DMS 273 (cell line): ENCODE data around the gene KANSL3.
"Not testable (repeated sequence)": the region's sequence is repeated elsewhere in the genome, so short reads cannot be mapped to it uniquely, and the experiment has no call there.

Experiments
- DNase-seq: peaks from one replicate; lab custom pipeline; 2025; ENCODE audit not compliant: unreplicated experiment; lab: John Stamatoyannopoulos, UW

The KANSL3 gene

DNA sequence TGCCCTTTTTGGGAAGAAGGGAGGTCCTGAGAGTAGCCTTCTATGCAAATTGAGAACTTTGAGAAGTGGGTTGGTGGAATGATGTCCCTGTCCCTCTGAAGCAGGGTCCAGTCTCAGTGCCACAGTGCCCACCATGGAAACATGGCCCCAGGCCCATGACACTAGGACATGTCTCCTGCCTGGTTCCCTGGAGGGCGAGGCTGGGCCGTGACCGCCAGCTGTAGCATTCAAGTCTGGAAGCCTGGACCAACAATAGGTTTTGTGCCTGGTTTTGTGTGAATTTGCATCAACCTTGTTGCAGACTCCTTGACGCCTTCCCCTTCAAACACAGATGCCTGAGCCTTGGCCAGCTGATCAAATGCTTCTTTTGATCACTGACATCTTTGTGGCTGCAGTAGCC lies 74.1 kb downstream of the KANSL3 start:
- DNase-seq = no peak

DNA sequence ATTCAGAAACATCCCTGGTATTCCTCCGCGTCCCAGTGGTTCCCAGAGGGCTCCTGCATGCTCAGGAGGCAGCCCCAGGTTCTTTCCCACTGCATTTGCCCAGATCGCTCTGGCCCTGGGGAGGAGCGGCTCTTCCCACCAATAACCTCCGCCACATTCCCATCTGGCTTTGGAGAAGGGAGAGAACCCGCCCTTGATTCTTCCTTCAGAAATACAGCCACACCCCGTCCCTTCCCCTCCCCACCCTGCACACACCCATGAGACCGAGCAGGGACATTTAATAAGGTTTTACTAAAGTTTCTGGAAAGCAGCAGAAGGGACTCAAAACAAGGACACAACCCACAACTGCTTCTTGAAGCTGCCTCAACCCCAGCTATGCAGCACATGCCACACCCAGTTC lies 79.6 kb downstream of the KANSL3 start:
- no peak for DNase-seq

DNA sequence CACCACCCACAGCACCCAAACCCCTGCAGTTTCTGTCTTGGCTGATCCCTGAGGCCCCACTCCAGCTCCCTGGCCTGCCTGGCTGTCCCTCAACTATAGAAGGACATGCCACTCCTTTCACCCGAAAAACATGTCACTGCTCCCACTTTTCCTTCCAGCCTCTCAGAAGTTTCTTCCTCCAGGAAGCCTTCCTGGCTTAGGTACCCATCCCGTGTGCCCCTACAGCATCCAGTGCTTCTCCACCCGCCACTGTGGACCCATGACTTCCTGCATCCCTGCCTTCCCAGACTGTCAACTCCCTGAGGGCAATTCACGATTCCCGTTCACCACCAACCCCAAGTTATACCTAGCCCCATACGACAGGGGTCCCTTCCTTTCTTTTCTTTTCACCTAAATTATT lies 80.1 kb downstream of the KANSL3 start:
- DNase-seq = no peak

DNA sequence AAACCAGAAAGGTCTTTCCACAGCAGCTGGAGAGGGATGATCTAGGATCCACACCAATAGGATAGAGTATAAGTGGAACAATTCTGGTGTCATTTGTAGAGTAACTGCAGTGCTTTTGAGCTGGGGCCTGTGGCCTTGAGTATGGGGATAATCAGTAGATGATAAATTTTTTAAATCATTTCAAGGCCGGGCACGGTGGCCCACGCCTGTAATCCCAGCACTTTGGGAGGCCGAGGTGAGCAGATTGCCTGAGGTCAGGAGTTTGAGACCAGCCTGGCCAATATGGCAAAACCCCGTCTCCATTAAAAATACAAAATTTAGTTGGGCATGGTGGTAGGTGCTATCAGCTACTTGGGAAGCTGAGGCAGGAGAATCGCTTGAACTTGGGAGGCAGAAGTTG lies 80.7 kb downstream of the KANSL3 start:
- DNase-seq = not testable (repeated sequence)

DNA sequence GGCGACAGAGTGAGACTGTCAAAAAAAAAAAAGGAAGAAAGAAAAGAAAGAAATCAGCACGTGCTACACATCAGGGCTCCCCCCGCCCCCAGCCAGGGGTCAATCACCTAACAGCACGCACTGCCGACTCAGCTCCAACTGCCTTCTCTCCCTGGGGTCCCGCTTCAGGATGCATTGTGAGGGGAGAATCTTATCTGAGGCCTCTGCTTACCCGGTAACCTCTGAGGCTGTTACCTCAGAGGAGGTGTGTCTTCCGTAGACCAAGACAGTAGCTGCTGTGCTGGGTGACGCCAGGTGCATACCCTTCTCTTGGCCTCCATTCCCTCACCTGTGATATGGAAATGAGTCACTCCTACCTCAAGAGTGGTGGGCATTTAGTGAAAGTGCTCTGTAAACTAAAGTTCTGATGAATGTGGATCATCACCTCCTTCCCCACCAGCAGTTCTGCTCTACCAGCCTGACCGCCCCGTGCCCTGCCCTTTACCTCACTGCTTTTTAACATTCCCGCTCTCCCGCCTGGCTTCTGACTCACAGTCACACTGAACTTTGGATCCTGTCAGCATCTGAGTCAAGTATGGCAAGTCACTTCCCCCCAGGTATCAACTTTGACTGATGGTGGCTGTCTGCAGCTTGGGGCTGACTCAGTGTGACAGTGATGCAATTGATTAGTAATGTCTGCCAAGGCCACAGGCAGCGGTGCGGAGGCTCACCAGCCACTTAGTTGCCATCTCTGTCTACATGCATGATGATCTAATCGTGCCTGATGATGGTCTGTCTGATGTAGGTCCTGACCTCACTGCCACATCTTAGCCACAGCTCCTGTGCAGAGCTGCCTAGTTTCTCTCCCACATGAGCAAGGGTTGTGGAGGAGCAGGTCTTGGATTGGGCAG lies 81.4 kb downstream of the KANSL3 start:
- DNase-seq = no peak

DNA sequence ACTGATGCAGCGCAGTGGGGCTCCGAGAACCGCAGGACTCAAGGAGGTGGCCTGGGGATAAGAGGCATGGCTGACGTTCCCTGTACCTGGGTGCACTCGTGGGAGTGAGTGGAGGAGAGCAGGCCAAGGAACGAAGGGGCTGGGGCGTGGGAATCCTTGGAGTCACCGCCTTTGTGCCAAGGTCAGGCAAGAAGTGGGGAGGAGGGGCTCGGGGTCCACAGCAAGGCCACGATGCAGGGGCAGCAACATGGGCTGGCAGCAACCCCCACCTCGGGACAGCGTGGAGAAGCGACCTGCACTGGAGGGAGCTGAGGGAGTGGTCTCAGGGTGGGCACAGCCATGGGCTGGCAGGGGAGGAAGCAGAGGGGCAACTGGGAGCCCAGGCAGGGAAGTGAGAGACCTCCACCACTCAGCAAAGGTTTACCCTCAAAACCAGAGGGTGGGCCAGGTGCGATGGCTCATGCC lies 82.9 kb downstream of the KANSL3 start:
- no peak for DNase-seq

DNA sequence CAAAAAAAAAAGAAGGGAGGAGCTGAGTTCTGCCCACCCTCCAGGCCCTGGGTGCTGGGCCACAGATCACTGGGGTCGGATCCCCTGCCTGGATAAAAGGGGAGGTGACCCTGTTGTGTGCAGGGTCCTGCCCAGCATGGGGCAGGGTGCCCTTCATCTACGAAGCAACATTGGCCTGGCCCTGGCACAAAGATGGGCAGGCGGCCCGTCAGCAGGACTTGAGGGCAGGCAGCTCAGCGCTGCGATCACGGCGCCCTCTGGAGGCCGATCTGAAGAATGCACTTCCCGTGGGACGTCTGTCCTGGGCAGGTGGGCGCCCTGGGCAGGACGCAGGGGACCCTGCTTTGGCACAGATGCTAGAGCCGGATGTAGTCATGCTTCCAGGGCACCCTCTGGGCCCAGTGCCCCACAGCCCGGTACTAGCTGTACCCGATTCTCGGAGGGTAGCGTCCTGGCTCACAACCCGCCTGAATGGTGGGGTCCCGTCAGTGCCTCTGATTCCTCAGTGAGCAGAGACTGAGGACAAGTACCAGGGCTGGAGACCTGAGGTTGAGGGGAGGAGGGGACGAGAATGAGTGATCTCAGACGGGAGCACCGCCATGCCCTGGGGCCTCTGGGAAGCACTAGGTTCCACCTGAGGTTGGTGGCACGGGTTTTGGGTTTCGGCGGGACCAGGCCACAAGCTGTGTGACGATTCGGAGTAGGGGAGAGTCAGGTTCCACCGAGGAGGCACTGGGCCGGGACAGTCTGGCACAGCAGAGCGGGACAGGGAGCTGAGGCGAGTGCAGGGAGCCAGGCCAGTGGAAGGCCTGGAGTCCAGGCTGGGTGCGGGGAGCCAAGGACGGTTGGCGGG lies 83.6 kb downstream of the KANSL3 start:
- peak; percentile 77 for DNase-seq

DNA sequence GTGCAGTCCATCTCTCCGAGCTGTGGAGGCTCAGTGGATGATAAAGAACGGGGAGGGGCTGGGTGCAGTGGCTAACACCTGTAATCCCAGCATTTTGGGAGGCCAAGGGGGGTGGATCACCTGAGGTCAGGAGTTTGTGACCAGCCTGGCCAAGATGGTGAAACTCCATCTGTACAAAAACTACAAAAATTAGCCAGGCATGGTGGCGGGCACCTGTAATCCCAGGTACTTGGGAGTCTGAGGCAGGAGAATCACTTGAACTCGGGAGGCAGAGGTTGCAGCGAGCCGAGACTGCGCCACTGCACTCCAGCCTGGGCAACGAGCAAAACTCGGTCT lies 84.2 kb downstream of the KANSL3 start:
- not testable (repeated sequence) for DNase-seq

DNA sequence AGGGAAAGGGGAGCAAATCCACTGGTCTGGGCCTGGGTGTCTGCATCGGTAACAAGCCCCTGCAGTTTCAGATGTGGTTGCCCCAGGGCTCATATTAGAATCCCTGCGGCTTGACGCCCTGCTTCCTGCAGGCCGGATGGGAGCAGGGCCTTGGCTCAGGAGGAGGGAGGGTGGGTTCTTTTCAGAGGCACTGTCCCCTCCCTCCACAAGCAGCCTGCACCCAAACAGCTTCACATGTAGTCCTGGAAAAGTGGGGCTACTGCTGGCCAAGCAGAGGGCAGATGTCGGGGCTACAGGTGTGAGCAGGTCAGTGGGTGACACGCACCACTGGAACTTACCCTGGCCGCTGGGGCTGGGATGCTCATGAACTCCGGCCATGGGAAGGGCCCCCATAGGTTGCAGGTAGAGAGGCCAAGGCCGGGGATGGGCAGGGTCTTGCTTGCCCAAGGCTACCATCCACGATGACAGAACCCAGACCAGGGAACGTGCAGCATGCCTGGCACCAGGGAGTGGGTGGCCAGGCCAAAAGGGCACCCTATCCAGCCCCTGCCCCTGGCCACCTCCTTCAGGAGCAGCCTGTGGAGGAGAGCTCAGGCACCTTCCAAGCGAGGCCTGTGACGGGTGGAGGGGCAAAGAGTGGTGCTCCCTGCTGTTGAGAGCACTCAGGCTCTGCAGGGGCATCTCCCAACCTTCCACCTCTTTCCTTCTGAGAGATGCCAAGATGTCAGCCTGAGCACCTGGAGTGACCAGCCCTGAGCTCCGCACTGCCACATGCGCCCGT lies 84.7 kb downstream of the KANSL3 start:
- DNase-seq = no peak

DNA sequence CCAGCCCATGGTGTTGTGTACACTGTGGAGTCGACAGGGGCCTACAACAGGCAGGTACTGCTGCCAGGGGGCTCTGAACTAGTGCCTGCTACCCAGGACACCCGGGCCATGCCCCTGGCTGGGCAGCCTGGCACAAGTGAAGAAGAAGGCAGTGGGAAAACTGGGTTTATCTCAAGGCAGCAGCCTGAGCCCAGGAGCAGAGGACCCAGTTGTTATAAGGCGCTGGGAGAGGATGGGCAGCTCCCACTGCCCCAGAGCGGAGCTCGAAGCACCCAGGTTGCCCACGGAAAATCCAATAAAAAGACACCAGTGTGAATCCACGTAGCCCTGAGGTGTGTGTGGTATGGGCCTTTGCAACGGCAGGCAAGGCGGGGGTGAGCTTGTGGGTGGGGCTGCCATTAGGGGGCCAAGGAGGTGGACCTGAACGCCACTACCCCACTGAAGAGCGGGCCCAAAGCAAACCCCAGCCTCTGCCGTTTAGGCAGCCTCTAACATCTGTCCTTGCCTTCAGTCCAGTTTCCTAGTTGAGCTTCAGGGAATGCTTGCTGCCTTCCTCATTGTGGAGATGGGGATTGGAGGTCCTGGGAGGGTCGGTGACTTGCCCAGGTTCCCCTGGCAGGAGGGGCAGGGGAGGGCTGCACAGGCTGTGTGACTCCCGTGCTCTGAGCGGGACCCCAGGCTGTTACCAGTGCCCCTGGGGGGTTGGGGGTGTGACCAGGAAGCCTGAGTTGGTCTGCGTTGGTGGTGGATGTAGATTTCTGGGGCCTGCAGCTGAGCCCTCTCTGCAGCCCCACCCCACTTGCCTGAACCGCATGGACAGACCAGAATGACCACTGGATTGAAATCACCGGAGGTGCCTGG lies 85.6 kb downstream of the KANSL3 start:
- DNase-seq = no peak

DNA sequence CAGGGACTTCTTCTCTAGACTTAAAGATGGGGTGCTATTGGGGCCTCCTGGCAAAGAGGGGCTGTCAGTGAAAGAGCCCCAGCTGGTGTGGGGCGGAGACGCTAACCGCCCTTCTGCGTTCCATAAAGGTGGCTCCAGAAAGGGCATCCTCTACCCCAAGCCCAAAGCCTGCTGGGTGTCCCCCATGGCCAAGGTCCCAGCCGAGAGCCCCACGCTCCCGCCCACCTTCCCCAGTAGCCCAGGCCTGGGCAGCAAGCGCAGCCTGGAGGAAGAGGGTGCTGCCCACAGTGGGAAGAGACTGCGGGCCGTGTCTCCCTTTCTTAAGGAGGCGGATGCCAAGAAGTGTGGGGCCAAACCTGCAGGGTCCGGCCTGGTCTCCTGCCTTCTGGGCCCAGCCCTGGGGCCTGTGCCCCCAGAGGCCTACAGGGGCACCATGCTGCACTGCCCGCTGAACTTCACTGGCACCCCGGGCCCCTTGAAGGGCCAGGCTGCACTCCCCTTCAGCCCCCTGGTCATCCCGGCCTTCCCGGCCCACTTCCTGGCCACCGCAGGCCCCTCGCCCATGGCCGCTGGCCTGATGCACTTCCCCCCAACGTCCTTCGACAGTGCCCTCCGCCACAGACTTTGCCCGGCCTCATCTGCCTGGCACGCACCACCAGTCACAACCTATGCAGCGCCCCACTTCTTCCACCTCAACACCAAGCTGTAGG lies 86.4 kb downstream of the KANSL3 start:
- DNase-seq = no peak

DNA sequence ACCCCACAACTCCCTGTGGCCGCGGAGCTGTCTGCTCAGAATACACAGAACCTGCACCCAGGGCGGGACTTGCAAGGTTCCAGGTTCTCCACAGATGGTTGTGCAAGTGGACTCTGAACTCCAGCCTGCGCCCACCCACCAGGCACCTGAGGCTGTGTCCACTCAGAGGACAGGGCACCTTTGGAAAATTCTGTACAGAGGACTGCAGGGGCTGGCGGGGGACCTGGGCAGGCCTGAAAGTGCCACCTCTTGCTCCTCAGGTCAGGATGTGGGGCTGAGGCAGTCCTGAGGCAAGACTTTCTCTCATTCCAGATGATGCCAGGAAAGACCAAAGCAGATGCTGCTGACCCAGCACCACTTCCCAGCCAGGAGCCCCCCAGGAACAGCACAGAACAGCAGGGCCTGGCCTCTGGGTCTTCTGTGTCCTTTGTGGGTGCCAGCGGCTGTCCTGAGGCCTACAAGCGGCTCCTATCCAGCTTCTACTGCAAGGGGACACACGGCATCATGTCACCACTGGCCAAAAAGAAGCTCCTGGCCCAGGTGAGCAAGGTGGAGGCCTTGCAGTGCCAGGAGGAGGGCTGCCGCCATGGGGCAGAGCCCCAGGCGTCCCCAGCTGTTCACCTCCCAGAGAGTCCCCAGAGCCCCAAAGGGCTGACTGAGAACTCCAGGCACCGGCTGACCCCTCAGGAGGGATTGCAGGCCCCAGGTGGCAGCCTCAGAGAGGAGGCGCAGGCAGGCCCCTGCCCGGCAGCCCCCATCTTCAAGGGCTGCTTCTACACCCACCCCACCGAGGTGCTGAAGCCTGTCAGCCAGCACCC lies 87.1 kb downstream of the KANSL3 start:
- DNase-seq = no peak

DNA sequence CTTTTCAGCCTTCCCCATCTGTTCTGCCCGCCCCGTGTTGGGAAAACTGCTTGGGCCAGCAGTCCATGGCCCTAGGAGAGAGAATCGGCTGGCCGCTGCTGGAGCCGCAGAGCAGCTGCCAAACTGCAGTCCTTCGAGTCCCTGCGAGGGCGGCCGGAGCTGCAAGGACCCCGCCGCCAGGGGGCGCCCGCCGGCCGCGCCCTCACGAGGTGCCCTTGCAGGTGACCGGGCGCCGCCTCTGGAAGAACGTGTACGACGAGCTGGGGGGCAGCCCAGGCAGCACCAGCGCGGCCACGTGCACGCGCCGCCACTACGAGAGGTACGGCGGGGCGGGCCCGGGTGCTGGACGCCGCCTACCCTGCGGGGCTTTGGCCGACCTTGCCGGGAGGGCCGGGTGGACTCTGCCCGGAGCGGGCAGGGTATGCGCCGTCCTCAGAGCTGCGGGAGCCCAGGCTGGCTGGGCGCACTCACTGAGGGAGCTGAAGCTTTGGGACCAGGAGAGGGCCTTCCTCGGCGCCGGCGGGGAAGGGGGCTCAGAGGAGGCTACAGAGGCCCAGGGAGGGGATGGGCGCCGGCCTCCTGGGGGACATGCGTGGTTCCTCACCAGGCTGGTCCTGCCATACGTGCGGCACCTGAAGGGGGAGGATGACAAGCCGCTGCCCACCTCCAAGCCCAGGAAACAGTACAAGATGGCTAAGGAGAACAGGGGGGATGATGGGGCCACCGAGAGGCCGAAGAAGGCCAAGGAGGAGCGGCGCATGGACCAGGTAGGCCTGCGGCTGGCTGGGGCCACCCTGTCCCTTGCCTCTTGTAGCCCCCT lies 87.9 kb downstream of the KANSL3 start:
- DNase-seq = no peak

DNA sequence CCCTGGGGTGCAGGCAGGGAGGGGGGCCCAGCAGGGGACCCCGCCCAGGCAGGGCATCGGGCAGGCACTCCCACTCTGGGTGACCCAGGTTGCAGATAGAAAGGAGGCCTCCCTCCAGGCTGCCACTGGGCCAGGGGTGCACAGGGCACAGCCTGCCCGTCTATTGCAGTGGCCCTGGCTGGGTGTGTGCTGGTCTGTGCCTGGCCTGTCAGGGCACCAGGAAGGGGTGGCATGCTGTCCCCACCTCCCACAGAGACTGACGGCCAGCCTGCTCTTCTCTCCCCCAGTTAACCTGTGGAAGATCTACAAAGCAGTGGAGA lies 88.7 kb downstream of the KANSL3 start:
- no peak for DNase-seq

DNA sequence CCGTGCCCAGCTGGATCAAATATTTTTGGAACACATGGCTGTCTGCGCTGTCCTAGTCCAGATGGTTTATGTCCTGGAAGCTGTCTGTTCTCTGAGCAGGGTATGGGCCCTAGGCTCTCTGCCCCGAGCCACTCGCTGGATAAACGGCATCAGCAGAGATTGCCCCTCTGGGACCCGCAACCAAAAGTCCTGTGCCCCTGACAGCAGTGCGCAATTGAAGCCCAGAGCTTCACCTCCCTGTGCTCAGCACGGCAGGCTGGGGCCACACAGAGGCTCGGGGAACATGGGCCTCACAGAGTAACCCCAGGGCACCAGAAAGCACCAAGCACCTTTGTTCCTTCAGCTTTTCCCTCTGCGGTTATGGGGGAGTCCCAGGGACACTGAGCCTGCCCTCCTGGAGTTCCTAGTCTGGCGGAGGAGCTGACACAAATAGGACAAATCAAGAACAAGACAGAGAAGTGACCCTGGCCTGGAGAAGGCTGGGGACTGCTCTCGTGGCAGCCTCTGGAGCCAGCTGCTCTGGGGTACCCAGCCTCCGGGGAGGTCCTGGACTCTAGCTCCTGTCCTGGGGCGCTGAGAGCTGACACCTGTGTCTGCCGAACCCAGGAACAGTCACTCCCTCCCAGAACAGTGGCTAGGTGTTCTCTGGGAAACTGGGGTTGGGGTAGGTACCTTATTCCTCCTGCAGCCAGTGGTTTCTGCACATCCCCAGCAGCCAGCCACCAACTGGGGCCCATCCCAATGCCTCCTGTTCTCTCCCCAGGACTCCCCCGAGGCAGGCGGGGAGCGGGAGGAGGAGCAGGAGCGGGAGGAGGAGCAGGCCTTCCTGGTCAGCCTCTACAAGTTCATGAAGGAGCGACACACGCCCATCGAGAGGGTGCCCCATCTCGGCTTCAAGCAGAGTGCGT lies 89.3 kb downstream of the KANSL3 start:
- DNase-seq = peak; percentile 40

DNA sequence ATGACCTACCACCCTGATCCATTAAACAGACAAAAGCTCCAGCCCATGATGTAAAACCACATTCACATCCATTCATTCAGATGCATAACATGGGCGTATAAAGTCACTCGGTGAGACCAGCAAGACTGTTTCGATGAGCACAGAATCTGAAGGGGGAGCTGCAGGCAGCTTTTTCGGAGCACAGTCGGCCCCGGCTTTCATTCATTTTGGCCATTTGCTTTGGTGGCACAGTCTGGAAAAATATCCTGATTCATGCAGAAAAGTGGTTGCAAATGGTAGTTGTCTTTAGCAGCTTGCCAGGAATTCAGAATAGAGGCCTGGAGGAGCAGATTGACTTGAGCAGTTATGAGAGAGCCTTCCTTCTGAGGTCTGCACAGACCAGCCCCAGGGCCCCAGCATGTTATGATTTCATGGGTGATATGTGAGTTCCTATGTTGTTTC lies 90.4 kb downstream of the KANSL3 start:
- DNase-seq = peak; percentile 25

DNA sequence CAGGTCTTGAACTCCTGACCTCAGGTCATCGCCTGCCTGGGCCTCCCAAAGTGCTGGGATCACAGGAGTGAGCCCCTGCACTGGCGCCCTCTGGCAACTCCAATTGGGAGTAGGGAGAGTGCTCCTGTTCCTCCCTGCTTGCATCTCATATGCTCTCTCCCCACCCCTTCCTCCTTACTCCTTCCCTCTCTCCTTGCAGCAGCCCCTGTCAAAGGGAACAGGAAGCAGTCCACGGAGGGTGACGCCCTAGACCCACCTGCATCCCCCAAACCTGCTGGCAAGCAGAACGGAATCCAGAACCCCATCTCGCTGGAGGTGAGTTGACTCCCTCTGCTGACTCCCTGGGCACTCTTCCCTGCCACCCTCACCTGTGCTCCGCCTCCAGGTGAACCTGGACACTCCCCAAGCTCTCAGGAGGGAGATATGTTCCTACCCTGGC lies 90.9 kb downstream of the KANSL3 start:
- no peak for DNase-seq
